Heart left ventricle (tissue), 13 donors: Measurements from ENCODE around the gene HAVCR2.

Experiments
- CTCF ChIP-seq, 12 donors: fragments of 200-600 bp; sonication (generic) in 4 of 12; IDR thresholded peaks; one replicate each; pipeline versions ENCODE4 v1.5.0 to v1.8.0; 2018 to 2022; ENCODE audit warnings: antibody characterized with exemption in 12 of 12, mild to moderate bottlenecking in 5 of 12
- POLR2A ChIP-seq, 2 donors: fragments of 450-650 bp; IDR thresholded peaks; one replicate each; pipeline ENCODE4 v1.6.1; 2017; ENCODE audit warnings: antibody characterized with exemption in 2 of 2, mild to moderate bottlenecking in 2 of 2, moderate library complexity in 2 of 2
- donor health status: ischemic (EF 13 %, LVEDD 7.1; RV severe dilation, severe dysfunction).
- donor health status: DM: no; HTN: yes; CAD: no.
- donor health status: DM: no; HTN: no; CAD: no.
- donor health status: ischemic (EF 25% LVEDD 6.9; RV normal size, moderate dysfunction).
- donor health status: ischemic (EF 25% LVEDD 5.7; RV mildly dilated, moderate dysfunction).
- donor health status: ischemic (EF 35%, LVEDD 5.7; RV mildly dilated, moderate dysfunction).
- donor health status: nonischemic (EF 11% LVEDD 7.7; RV severe dilation, severe dysfunction).
- donor health status: DM: yes; HTN: yes; CAD: no.
- donor health status: PGD.
- donor health status: ischemic (EF 29% LVEDD 5.4; RV normal size, mild dysfunction).
- donor health status: nonischemic (EF 23%, LVEDD 6.1; RV moderate dilation, normal function).

- TF ChIP-seq POLR2A (IDR thresholded peaks at IDR 0.05) (no peak), CTCF (IDR thresholded peaks at IDR 0.05) (no peak)
Observed at GRCh38 chr5:157045601-157046000, 63.2 kb downstream of the HAVCR2 start.
